ENCODE data around the gene MTMR3. TPM values are rescaled to one million over a fixed set of nuclear protein-coding genes. Genes with fewer than 3 reads are reported as not detected.

MTMR3 gene
- total and polyA plus RNA-seq, 2 donors from 2014 or later = 9.6 to 56.2 TPM

GRCh38 chr22:29886596-29886995 is 3.6 kb downstream of the MTMR3 start:
- Histone ChIP-seq H3K4me1 (ENCODE audit: control insufficient read depth in 2 of 3, insufficient read depth in 2 of 3, low read depth in 1 of 3, low read length in 3 of 3) (peaks cover 0 to 11% (median 2%) of the 10 kb centered on the region in 3 donors), H3K9ac (ENCODE audit: low read length in 3 of 3) (no peak overlapping the region), H3K4me3 (ENCODE audit: low read length in 3 of 3) (no peak overlapping the region), H3K27me3 (ENCODE audit: control insufficient read depth, insufficient read depth, low read length) (no peaks in the 10 kb centered on the region), H3K9me3 (ENCODE audit: control insufficient read depth in 2 of 3, insufficient read depth in 1 of 3, low read length in 3 of 3) (no peaks in the 10 kb centered on the region), H3K36me3 (ENCODE audit: control insufficient read depth in 2 of 3, insufficient read depth in 3 of 3, low read length in 3 of 3) (no peaks in the 10 kb centered on the region), H3K27ac (ENCODE audit: low read depth in 2 of 2, low read length in 2 of 2) (no peak overlapping the region)
- intact Hi-C loops (cut with DNase I) = no loop called here
- TF ChIP-seq, protein P1, sequence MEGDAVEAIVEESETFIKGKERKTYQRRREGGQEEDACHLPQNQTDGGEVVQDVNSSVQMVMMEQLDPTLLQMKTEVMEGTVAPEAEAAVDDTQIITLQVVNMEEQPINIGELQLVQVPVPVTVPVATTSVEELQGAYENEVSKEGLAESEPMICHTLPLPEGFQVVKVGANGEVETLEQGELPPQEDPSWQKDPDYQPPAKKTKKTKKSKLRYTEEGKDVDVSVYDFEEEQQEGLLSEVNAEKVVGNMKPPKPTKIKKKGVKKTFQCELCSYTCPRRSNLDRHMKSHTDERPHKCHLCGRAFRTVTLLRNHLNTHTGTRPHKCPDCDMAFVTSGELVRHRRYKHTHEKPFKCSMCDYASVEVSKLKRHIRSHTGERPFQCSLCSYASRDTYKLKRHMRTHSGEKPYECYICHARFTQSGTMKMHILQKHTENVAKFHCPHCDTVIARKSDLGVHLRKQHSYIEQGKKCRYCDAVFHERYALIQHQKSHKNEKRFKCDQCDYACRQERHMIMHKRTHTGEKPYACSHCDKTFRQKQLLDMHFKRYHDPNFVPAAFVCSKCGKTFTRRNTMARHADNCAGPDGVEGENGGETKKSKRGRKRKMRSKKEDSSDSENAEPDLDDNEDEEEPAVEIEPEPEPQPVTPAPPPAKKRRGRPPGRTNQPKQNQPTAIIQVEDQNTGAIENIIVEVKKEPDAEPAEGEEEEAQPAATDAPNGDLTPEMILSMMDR (IDR thresholded peaks at IDR 0.05; ENCODE audit: borderline replicate concordance, extremely low read depth, insufficient read depth) = no peak
- peak; percentile 35 for FAIRE-seq
- DNase-seq = no peak

DNA sequence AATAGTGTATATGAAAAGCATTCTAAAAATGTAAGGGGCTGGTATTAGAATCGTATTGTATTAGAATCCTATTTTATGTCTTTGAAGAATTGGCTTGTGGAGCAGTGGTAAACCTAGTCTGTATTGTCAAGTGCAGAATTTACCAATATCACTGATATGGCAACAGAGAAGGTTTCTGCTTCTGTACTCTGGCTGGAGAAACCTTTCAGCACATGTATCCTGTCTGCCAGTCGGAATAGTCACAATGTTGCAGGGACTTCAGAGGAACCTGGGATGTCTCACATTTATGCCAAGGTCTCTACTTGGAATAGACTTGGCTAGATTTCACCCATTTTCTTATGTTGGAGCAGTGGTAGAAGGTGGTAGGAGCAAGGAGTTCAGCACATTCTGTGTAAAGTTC is 4.4 kb downstream of the MTMR3 start:
- intact Hi-C loops (cut with DNase I) = no loop called here
- no peak for FAIRE-seq
- no peaks in the 10 kb centered on the region for H3K27me3 ChIP-seq (ENCODE audit: control insufficient read depth, insufficient read depth, low read length)
- no peak for DNase-seq
- no peak overlapping the region for H3K9ac ChIP-seq (ENCODE audit: low read length in 3 of 3)
- H3K4me3 ChIP-seq (ENCODE audit: low read length in 3 of 3) = no peak overlapping the region
- H3K36me3 ChIP-seq (ENCODE audit: control insufficient read depth in 2 of 3, insufficient read depth in 3 of 3, low read length in 3 of 3) = no peaks in the 10 kb centered on the region
- no peak overlapping the region for H3K27ac ChIP-seq (ENCODE audit: low read depth in 2 of 2, low read length in 2 of 2)
- peaks cover 0 to 11% (median 2%) of the 10 kb centered on the region in 3 donors for H3K4me1 ChIP-seq (ENCODE audit: control insufficient read depth in 2 of 3, insufficient read depth in 2 of 3, low read depth in 1 of 3, low read length in 3 of 3)
- no peaks in the 10 kb centered on the region for H3K9me3 ChIP-seq (ENCODE audit: control insufficient read depth in 2 of 3, insufficient read depth in 1 of 3, low read length in 3 of 3)
- TF ChIP-seq, protein P1 (IDR thresholded peaks at IDR 0.05; ENCODE audit: borderline replicate concordance, extremely low read depth, insufficient read depth) = no peak

DNA sequence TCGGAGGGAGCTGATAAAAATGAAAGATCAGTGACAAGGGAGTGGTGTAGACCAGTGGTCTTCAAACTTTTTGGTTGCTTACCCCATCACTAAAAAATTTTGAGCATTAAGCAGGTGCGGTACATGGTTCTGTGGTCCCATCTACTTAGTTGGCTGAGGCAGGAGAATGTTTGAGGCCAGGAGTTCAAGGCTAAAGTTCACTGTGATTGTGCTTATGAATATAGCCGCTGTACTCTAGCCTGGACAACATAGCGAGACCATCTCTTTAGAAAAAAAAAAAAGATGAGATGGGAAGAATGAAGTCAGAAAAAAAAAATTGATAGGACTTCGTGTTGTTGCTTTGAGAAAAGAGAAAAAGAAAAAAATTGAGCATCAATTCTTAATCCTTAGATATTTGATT is 7.8 kb downstream of the MTMR3 start:
- FAIRE-seq (no peak), DNase-seq (no peak)
- Histone ChIP-seq H3K9me3 (ENCODE audit: control insufficient read depth in 2 of 3, insufficient read depth in 1 of 3, low read length in 3 of 3) (no peaks in the 10 kb centered on the region), H3K9ac (ENCODE audit: low read length in 3 of 3) (no peak overlapping the region), H3K36me3 (ENCODE audit: control insufficient read depth in 2 of 3, insufficient read depth in 3 of 3, low read length in 3 of 3) (no peaks in the 10 kb centered on the region), H3K4me1 (ENCODE audit: control insufficient read depth in 2 of 3, insufficient read depth in 2 of 3, low read depth in 1 of 3, low read length in 3 of 3) (peaks cover 0 to 3% (median 2%) of the 10 kb centered on the region in 3 donors), H3K4me3 (ENCODE audit: low read length in 3 of 3) (no peak overlapping the region), H3K27ac (ENCODE audit: low read depth in 2 of 2, low read length in 2 of 2) (no peak overlapping the region), H3K27me3 (ENCODE audit: control insufficient read depth, insufficient read depth, low read length) (no peaks in the 10 kb centered on the region)
- intact Hi-C loops (cut with DNase I) = no loop called here
- TF ChIP-seq, protein P1 (IDR thresholded peaks at IDR 0.05; ENCODE audit: borderline replicate concordance, extremely low read depth, insufficient read depth) = no peak
